ENCODE results near the gene SCLT1.

DNA sequence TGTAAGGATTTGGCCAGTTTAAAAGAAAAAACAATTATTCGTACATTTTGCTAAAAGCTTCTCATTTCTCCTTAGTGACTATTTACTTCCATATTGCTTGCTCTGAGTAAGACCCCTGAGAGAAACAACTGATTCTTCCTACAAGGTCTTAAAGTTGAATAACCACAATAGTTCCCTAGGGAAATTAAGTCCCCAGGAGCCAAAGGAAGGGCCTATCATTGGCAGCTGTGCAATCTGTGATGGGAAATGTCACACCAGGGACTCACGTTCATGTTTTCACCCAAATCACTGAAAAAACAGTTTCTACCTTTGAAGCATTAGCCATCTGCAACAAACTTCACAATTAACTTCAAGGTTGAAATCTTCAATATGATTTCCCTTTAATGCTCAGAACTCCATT, 217.1 kb downstream of the SCLT1 start:
- TF ChIP-seq, protein P1, sequence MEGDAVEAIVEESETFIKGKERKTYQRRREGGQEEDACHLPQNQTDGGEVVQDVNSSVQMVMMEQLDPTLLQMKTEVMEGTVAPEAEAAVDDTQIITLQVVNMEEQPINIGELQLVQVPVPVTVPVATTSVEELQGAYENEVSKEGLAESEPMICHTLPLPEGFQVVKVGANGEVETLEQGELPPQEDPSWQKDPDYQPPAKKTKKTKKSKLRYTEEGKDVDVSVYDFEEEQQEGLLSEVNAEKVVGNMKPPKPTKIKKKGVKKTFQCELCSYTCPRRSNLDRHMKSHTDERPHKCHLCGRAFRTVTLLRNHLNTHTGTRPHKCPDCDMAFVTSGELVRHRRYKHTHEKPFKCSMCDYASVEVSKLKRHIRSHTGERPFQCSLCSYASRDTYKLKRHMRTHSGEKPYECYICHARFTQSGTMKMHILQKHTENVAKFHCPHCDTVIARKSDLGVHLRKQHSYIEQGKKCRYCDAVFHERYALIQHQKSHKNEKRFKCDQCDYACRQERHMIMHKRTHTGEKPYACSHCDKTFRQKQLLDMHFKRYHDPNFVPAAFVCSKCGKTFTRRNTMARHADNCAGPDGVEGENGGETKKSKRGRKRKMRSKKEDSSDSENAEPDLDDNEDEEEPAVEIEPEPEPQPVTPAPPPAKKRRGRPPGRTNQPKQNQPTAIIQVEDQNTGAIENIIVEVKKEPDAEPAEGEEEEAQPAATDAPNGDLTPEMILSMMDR (IDR thresholded peaks at IDR 0.05) = no peak
- no peak for TF ChIP-seq EZH2 (IDR thresholded peaks at IDR 0.05; ENCODE audit: borderline replicate concordance, insufficient read depth, low read depth, low read length, poor library complexity, severe bottlenecking)

All from B cell (primary cell).